Prostate gland (tissue), 2 donors: ENCODE data around the gene PPP2R5B. TPM values are rescaled to one million over a fixed set of nuclear protein-coding genes. Genes with fewer than 3 reads are reported as not detected.

ENCODE experiments used
- DNase-seq: peaks from one replicate; pipeline ENCODE4 v3.0.0-alpha.2; 2019; ENCODE audit warnings: low spot score
- H3K27ac ChIP-seq, 2 donors: fragments of 200-600 bp; sonication (generic); 2 replicates each; pipeline ENCODE4 v1.5.1; 2017 to 2019
- H3K27me3 ChIP-seq: fragments of 200-600 bp; sonication (generic); replicated peaks from 2 replicates; pipeline ENCODE4 v1.5.1; 2019; ENCODE audit not compliant: insufficient read depth
- H3K36me3 ChIP-seq, 2 donors: fragments of 200-600 bp; sonication (generic); 1 replicate in 1 of 2; 2 replicates in 1 of 2; pipeline versions ENCODE4 v1.5.1 to v1.8.1; 2017 to 2019
- H3K4me1 ChIP-seq: fragments of 200-600 bp; sonication (generic); replicated peaks from 2 replicates; pipeline ENCODE4 v1.5.1; 2019
- H3K4me3 ChIP-seq, 2 donors: fragments of 200-600 bp; sonication (generic); 2 replicates each; pipeline ENCODE4 v1.5.1; 2017 to 2019
- H3K9me3 ChIP-seq: fragments of 200-600 bp; sonication (generic); 2 replicates; pipeline ENCODE4 v1.5.1; 2017
- POLR2A ChIP-seq: fragments of 450-650 bp; IDR thresholded peaks from one replicate; pipeline ENCODE4 v1.6.1; 2016; ENCODE audit warnings: antibody characterized with exemption, mild to moderate bottlenecking
- POLR2AphosphoS5 ChIP-seq: sonication (generic); formaldehyde crosslinking; IDR thresholded peaks from one replicate; pipeline ENCODE4 v1.6.1; 2017; ENCODE audit warnings: antibody characterized with exemption
- WGBS: methylation state at CpG from one replicate; pipeline ENCODE4 v1.1.5; 2018; 5-methylcytosine and 5-hydroxymethylcytosine counted together
- intact Hi-C: fragments of 100-400 bp; cut with DNase I; formaldehyde crosslinking; loops from one replicate; pipeline ENCODE4 v1.14.2; 2022
- total RNA-seq, 2 donors: library from RNA; depleted of rRNA; stranded (reverse); fragments of >200 nt; gene quantifications; one replicate each; pipeline ENCODE4 v1.1.0, GENCODE V29; 2016
- TF ChIP-seq, protein P1 (sequence below), 4 experiments: fragments of 200-600 bp in 2 of 4; fragments of 450-650 bp in 2 of 4; sonication (generic) in 2 of 4; IDR thresholded peaks; 1 replicate in 3 of 4; 2 replicates in 1 of 4; pipeline ENCODE4 v1.5.1; 2016 to 2019; ENCODE audit warnings: antibody characterized with exemption in 4 of 4, mild to moderate bottlenecking in 2 of 4, moderate library complexity in 2 of 4

Gene PPP2R5B
- total RNA-seq, 2 donors from 2014 or later, result 14.1 to 32.6 TPM

DNA sequence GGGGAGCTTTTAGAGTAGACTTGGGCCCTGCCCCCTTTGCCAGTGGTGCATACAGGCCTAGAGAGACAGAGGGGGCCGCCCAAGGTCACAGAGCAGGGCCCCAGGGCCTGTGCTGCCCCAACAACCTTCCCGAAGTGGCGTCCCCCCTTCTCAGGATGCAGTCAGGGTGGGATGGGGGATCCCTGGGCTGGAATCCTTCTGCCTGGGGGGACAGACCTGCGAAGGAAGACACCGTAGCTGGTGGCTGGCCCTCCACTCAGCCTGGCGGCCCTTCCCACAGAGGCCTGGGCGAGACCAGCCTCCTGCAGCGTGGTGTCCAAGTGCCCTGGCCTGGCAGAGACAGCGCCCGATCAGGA is 31.7 kb upstream of the PPP2R5B start:
- H3K4me3 ChIP-seq, result no peak overlapping the region
- no peaks in the 10 kb centered on the region for H3K36me3 ChIP-seq
- no peak overlapping the region for H3K27ac ChIP-seq
- DNase-seq, result no peak
- intact Hi-C loops, result no loop called here
- 88% methylated on average over 7 of the region's 10 CpGs for WGBS
- H3K27me3 ChIP-seq, result no peaks in the 10 kb centered on the region
- no peaks in the 10 kb centered on the region for H3K9me3 ChIP-seq
- TF ChIP-seq POLR2AphosphoS5 (no peak), POLR2A (no peak)
- TF ChIP-seq, protein P1, sequence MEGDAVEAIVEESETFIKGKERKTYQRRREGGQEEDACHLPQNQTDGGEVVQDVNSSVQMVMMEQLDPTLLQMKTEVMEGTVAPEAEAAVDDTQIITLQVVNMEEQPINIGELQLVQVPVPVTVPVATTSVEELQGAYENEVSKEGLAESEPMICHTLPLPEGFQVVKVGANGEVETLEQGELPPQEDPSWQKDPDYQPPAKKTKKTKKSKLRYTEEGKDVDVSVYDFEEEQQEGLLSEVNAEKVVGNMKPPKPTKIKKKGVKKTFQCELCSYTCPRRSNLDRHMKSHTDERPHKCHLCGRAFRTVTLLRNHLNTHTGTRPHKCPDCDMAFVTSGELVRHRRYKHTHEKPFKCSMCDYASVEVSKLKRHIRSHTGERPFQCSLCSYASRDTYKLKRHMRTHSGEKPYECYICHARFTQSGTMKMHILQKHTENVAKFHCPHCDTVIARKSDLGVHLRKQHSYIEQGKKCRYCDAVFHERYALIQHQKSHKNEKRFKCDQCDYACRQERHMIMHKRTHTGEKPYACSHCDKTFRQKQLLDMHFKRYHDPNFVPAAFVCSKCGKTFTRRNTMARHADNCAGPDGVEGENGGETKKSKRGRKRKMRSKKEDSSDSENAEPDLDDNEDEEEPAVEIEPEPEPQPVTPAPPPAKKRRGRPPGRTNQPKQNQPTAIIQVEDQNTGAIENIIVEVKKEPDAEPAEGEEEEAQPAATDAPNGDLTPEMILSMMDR (IDR thresholded peaks at IDR 0.05), result no peak
- no peaks in the 10 kb centered on the region for H3K4me1 ChIP-seq

DNA sequence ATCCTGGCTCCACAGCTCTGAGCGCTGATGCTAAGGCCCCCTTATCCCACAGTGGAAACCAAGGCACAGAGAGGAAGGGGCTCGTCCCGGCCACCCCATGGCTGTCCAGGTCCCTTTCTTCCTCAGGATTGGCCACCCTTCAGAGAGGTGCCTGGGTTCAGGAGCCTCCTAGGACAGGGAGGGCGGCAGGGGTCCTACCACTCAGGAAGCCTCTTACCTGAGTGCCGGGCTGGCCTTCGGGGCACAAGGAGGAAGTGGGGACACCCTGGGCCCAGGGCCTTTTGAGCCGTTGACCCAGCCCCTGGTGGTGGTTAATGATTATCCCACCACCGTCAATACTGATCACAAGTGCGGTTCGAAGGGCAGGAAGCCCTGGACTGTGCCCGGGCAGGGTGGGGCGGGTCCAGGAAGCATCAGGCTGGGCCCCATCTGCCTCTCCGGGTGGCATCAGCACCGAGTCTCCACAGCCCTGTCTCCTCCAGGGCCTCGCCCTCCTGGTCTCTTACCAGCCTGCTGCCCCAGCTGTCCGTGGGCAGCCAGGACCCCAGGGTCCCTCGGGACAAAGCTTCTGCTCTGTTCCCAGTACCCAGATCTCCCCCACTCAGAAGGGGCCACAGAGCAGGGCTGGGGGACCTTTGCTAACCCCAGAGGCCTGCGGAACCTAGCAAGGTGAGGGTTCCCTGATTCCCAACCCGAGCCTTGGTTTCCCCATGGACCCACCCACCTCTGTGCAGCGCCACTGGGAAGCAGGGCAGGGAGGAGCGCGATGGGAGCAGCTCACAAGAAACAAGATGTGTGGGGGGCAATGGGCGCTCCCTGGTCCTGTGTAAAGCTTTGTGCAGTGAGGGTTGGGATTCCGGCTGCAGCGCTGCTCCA is 31.1 kb upstream of the PPP2R5B start:
- H3K9me3 ChIP-seq, result no peaks in the 10 kb centered on the region
- intact Hi-C loops, result loop anchor here (1.0 kb wide), 1 partner anchor 46 kb away; no protein-coding TSS in a partner anchor
- TF ChIP-seq POLR2AphosphoS5 (no peak), POLR2A (no peak)
- TF ChIP-seq, protein P1 (IDR thresholded peaks at IDR 0.05), result no peak
- H3K4me3 ChIP-seq, result no peak overlapping the region
- H3K27me3 ChIP-seq, result no peaks in the 10 kb centered on the region
- no peak overlapping the region for H3K27ac ChIP-seq
- H3K4me1 ChIP-seq, result no peaks in the 10 kb centered on the region
- H3K36me3 ChIP-seq, result no peaks in the 10 kb centered on the region
- DNase-seq, result no peak
- 71% methylated on average over 23 of the region's 25 CpGs for WGBS

DNA sequence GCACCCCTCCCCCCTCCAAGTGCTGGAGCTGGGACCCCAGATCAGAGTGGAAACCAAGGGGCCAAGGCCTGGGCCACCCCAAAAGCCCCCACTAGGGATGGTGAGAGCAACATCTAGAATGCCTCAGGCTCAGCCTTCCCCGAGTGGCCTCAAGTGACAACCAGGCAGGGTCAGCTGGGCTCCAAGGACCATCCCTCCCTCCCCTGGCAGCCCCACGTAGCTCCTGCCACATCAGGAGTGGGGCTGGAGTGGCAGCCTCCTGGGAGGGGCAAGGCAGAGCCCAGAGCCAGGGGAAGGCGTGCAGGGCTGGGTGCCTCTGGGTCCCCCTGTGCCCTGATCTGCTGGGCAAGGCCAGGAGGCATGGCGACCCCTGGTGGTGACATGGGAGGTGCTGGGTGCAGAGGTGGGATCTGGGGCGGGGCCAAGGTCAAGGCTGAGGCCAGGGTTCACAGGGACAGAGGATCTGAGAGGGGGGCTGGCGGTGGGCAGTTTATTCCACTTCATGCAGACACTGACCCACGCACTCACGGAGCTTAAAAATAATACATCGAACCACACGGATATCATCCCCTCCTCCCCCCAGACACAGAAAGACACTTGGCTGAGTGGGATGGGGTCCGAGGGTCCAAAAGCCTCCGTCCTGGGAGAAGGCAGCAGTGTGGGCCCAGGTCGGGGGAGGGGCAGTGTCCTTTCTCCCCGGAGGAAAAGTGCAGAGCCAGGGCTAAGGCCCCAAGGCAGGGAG is 30.2 kb upstream of the PPP2R5B start:
- 36% methylated on average over 14 of the region's 14 CpGs for WGBS

DNA sequence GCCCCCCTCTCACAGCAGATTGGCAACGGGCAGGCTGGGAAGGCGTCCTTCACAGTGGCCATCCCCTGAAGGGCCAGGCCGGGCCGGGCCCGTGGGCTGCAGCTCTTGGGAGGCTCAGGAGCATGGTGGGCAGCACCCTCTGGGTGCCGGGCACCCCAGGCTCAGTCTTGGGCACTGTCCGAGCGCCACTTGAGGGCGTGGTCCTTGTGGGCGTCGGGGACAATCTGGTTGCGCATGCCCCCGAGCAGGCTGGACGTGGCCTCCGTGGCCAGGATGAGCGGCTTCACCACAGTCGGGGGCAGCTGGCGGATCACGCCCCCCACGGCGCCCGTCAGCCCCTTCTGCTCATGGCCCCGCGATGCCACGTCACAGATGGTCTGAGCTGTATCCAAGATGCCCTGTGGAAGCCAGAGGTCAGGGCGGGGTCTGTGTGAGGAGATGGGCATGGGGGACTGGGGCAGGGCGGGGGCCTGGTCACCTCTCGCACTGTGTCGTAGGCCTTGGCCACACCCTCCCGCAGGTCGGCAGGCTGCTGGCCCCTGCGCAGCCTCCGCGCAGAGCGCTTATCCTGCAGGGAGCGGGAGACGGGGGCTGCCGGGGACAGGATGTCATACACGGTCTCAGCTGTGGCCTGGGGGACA is 29.6 kb upstream of the PPP2R5B start:
- no peak for DNase-seq
- no peak overlapping the region for H3K4me3 ChIP-seq
- H3K27ac ChIP-seq, result no peak overlapping the region
- no peaks in the 10 kb centered on the region for H3K36me3 ChIP-seq
- WGBS, result 84% methylated on average over 30 of the region's 39 CpGs
- no peaks in the 10 kb centered on the region for H3K27me3 ChIP-seq
- intact Hi-C loops, result loop anchor here (1.0 kb wide), 1 partner anchor 48 kb away; no protein-coding TSS in a partner anchor
- H3K9me3 ChIP-seq, result no peaks in the 10 kb centered on the region
- no peaks in the 10 kb centered on the region for H3K4me1 ChIP-seq
- TF ChIP-seq, protein P1 (IDR thresholded peaks at IDR 0.05), result no peak
- TF ChIP-seq POLR2A (no peak), POLR2AphosphoS5 (no peak)

More for the DNA sequence above, 30.2 kb upstream of the PPP2R5B start:
- Histone ChIP-seq H3K4me3 (no peak overlapping the region), H3K36me3 (no peaks in the 10 kb centered on the region), H3K9me3 (no peaks in the 10 kb centered on the region), H3K4me1 (no peaks in the 10 kb centered on the region), H3K27me3 (no peaks in the 10 kb centered on the region), H3K27ac (no peak overlapping the region)
- intact Hi-C loops, result loop anchor here (1.0 kb wide), 1 partner anchor 47 kb away; no protein-coding TSS in a partner anchor
- peak; percentile 66 for DNase-seq
- no peak for TF ChIP-seq POLR2A
- TF ChIP-seq, protein P1 (IDR thresholded peaks at IDR 0.05), result peak; percentile 72 to 89 (median 79)
